Bronchial epithelial cell (primary cell): ENCODE data around the gene ZC3H12D. TPM values are rescaled to one million over a fixed set of nuclear protein-coding genes. Genes with fewer than 3 reads are reported as not detected.

Source experiments
- DNase-seq: peaks from one replicate; pipeline ENCODE4 v3.0.0-alpha.2; 2010; ENCODE audit warnings: low read depth
- FAIRE-seq: peaks from 2 replicates; lab custom pipeline; 2011; peaks lifted over from hg19 to GRCh38; lab: Jason Lieb, UNC
- H3K27me3 ChIP-seq: 2 replicates; pipeline ENCODE4 v1.5.1; 2011; ENCODE audit warnings: low read length; ENCODE audit not compliant: control insufficient read depth, insufficient read depth
- H3K36me3 ChIP-seq: 2 replicates; pipeline ENCODE4 v1.5.1; 2011; ENCODE audit warnings: low read length; ENCODE audit not compliant: control insufficient read depth, insufficient read depth
- H3K4me3 ChIP-seq: 2 replicates; pipeline ENCODE4 v1.5.1; 2011; ENCODE audit warnings: mild to moderate bottlenecking, low read depth, low read length, control low read depth
- total RNA-seq: library from RNA; depleted of rRNA; stranded (reverse); fragments of >200 nt; gene quantifications from 2 replicates; pipeline ENCODE4 v1.2.1, GENCODE V29; 2014
- TF ChIP-seq, protein P1 (sequence below): IDR thresholded peaks from 2 replicates; pipeline ENCODE4 v1.5.1; 2011; ENCODE audit warnings: mild to moderate bottlenecking, moderate library complexity, low read length, control low read depth, inconsistent platforms; ENCODE audit not compliant: insufficient read depth, severe bottlenecking

Gene ZC3H12D
- total RNA-seq, 1 donor from 2014 or later = under 0.01 TPM

GRCh38 chr6:149508485-149508884, 23.7 kb upstream of the ZC3H12D start:
- TF ChIP-seq, protein P1, sequence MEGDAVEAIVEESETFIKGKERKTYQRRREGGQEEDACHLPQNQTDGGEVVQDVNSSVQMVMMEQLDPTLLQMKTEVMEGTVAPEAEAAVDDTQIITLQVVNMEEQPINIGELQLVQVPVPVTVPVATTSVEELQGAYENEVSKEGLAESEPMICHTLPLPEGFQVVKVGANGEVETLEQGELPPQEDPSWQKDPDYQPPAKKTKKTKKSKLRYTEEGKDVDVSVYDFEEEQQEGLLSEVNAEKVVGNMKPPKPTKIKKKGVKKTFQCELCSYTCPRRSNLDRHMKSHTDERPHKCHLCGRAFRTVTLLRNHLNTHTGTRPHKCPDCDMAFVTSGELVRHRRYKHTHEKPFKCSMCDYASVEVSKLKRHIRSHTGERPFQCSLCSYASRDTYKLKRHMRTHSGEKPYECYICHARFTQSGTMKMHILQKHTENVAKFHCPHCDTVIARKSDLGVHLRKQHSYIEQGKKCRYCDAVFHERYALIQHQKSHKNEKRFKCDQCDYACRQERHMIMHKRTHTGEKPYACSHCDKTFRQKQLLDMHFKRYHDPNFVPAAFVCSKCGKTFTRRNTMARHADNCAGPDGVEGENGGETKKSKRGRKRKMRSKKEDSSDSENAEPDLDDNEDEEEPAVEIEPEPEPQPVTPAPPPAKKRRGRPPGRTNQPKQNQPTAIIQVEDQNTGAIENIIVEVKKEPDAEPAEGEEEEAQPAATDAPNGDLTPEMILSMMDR = no peak
- DNase-seq = no peak
- Histone ChIP-seq H3K27me3 (no peaks in the 10 kb centered on the region), H3K36me3 (peaks cover 1% of the 10 kb centered on the region), H3K4me3 (no peak overlapping the region)
- no peak for FAIRE-seq

DNA sequence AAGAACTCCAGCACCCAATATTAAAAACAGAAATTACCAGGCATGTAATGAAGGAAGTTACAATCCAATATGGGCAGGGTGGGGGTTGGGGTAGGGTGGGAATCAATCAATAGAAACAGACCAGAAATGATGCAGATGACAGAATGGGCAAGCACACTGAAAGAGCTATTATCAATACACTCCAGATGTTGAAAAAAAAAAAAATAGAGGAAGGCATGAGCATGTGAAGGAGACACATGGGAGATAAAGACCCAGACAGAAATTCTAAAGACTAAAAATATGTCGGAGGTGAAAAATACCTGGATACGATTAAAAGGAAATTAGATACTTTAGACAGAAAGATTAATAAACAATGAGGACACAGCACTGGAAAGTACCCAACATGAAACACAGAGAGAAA, 19.1 kb upstream of the ZC3H12D start:
- TF ChIP-seq, protein P1 = no peak
- no peak for FAIRE-seq
- no peaks in the 10 kb centered on the region for H3K27me3 ChIP-seq
- no peak overlapping the region for H3K4me3 ChIP-seq
- no peak for DNase-seq
- H3K36me3 ChIP-seq = no peaks in the 10 kb centered on the region

DNA sequence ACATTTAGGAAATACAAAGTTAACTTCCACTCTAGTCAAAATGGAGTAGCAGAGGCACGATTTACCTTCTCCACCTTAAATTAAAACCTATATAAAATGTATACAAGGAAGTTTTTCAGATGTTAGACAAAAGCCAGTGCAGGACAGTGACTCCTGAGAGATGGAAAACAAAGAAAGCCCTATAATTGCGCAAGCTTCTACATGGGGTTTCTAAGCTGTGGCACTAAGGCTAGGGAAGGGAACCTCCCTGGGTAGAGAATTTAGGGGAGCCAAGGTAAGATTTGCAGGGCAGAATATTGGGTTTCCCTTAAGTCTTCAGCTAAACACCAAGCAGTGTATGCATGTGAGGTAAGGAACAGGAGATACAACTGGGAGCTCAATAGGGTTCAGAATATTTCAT, 18.5 kb upstream of the ZC3H12D start:
- FAIRE-seq = no peak
- TF ChIP-seq, protein P1 = no peak

GRCh38 chr6:149501768-149502167, 17.0 kb upstream of the ZC3H12D start:
- Histone ChIP-seq H3K4me3 (no peak overlapping the region), H3K27me3 (no peaks in the 10 kb centered on the region), H3K36me3 (no peaks in the 10 kb centered on the region)
- TF ChIP-seq, protein P1 = no peak
- DNase-seq = no peak
- no peak for FAIRE-seq

More for the DNA sequence above, 18.5 kb upstream of the ZC3H12D start:
- H3K27me3 ChIP-seq = no peaks in the 10 kb centered on the region
- DNase-seq = no peak
- H3K4me3 ChIP-seq = no peak overlapping the region
- no peaks in the 10 kb centered on the region for H3K36me3 ChIP-seq

DNA sequence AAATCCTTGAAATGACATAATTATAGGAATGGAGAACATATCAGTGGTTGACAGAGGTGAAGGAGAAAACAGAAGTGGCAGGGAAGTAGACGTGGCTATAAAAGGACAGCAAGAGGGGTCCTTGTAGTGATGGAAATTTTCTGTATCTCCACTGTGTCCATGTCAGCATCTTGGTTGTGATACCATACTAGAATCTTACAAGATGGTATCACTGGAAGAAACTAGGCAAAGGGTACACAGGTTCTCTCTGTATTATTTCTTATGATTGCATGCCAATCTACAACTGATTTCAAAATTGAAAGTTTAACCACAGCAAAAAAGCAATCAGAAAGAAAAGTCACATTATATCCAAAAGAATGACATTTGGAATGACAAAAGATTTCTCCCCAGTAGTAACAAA, 16.4 kb upstream of the ZC3H12D start:
- DNase-seq (no peak), FAIRE-seq (no peak)
- no peaks in the 10 kb centered on the region for H3K36me3 ChIP-seq
- H3K27me3 ChIP-seq = no peaks in the 10 kb centered on the region
- H3K4me3 ChIP-seq = no peak overlapping the region
- TF ChIP-seq, protein P1 = no peak

DNA sequence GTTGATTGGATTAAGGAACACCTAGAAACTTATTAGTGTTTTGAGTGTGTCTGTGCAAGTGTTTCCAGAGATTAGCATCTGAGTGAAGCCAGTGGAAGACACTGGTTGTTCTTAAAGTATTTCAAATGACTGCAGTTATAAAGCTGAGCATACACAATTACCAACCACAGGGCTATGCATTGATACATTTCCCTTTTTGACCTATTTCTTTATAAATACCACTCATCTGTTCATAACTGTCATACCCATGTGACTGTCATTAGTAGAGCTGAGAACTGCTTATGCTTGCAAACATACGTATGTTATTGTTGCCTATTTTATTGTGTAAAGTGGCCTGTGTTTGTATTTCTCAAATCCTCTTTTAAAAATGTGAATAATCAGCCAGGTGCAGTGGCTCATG, 15.3 kb upstream of the ZC3H12D start:
- Histone ChIP-seq H3K36me3 (no peaks in the 10 kb centered on the region), H3K27me3 (no peaks in the 10 kb centered on the region), H3K4me3 (no peak overlapping the region)
- TF ChIP-seq, protein P1 = no peak
- DNase-seq = no peak
- no peak for FAIRE-seq
